Keratinocyte (primary cell): ENCODE results near the gene CTNNBL1. TPM values are rescaled to one million over a fixed set of nuclear protein-coding genes. Genes with fewer than 3 reads are reported as not detected.

Experiments used
- DNase-seq: peaks from one replicate; pipeline ENCODE4 v3.0.0-alpha.2; 2011; ENCODE audit warnings: low read depth, missing footprints, low spot score
- FAIRE-seq: peaks from 2 replicates; lab custom pipeline; 2011; peaks lifted over from hg19 to GRCh38; lab: Jason Lieb, UNC
- H2AFZ ChIP-seq: 2 replicates; pipeline ENCODE4 v1.6.0; 2012; ENCODE audit warnings: low read length, control low read depth, inconsistent platforms; ENCODE audit not compliant: control insufficient read depth
- H3K27ac ChIP-seq: 2 replicates; pipeline ENCODE4 v1.5.1; 2011; ENCODE audit warnings: low read length; ENCODE audit not compliant: control insufficient read depth, insufficient read depth
- H3K27me3 ChIP-seq: 3 replicates; pipeline ENCODE4 v1.6.0; 2011; ENCODE audit warnings: low read length; ENCODE audit not compliant: control insufficient read depth, insufficient read depth; ENCODE audit errors: extremely low read depth
- H3K36me3 ChIP-seq, 2 experiments: 2 replicates in 1 of 2; 3 replicates in 1 of 2; pipeline ENCODE4 v1.5.1; 2011; ENCODE audit warnings: low read length in 2 of 2, mild to moderate bottlenecking in 1 of 2; ENCODE audit not compliant: control insufficient read depth in 2 of 2, insufficient read depth in 2 of 2; ENCODE audit errors: extremely low read depth in 1 of 2
- H3K4me1 ChIP-seq: 3 replicates; pipeline ENCODE4 v1.5.1; 2011; ENCODE audit warnings: low read length; ENCODE audit not compliant: control insufficient read depth, insufficient read depth; ENCODE audit errors: extremely low read depth
- H3K4me2 ChIP-seq: 3 replicates; pipeline ENCODE4 v1.6.0; 2011; ENCODE audit warnings: low read depth, low read length; ENCODE audit not compliant: control insufficient read depth, insufficient read depth; ENCODE audit errors: extremely low read depth
- H3K4me3 ChIP-seq, 3 experiments: fragments of 200-600 bp in 1 of 3; sonication (generic) in 1 of 3; 2 replicates in 2 of 3; 3 replicates in 1 of 3; pipeline ENCODE4 v1.5.1; 2011 to 2016; ENCODE audit warnings: low read length in 3 of 3, mild to moderate bottlenecking in 3 of 3, control low read depth in 2 of 3, inconsistent platforms in 1 of 3, low read depth in 1 of 3, mixed read lengths in 1 of 3, mixed run types in 1 of 3, moderate library complexity in 1 of 3; ENCODE audit not compliant: control insufficient read depth in 2 of 3, insufficient read depth in 2 of 3; ENCODE audit errors: extremely low read depth in 1 of 3
- H3K79me2 ChIP-seq: 2 replicates; pipeline ENCODE4 v1.6.0; 2012; ENCODE audit warnings: low read length; ENCODE audit not compliant: control insufficient read depth, insufficient read depth
- H3K9ac ChIP-seq: 3 replicates; pipeline ENCODE4 v1.6.0; 2011; ENCODE audit warnings: low read length; ENCODE audit not compliant: control insufficient read depth, insufficient read depth; ENCODE audit errors: extremely low read depth
- H3K9me1 ChIP-seq: 3 replicates; pipeline ENCODE4 v1.6.0; 2011; ENCODE audit warnings: low read length; ENCODE audit not compliant: control insufficient read depth, insufficient read depth; ENCODE audit errors: extremely low read depth
- H3K9me3 ChIP-seq: 2 replicates; pipeline ENCODE4 v1.5.1; 2012; ENCODE audit warnings: low read depth, low read length; ENCODE audit not compliant: control insufficient read depth
- H4K20me1 ChIP-seq: 3 replicates; pipeline ENCODE4 v1.6.0; 2011; ENCODE audit warnings: low read length; ENCODE audit not compliant: control insufficient read depth, insufficient read depth; ENCODE audit errors: extremely low read depth
- EZH2 ChIP-seq: IDR thresholded peaks from one replicate; pipeline ENCODE4 v1.6.1; 2012; ENCODE audit warnings: inconsistent platforms, mild to moderate bottlenecking, low read length, moderate library complexity
- dilution Hi-C: fragments of 300-500 bp; cut with MboI; formaldehyde crosslinking; loops from one replicate; pipeline ENCODE4 v1.7.0; 2020; ENCODE audit warnings: low sequenced_read_pairs; ENCODE audit not compliant: extremely low pct_ligation_motif_present
- polyA plus RNA-seq, 5 experiments: library from polyadenylated mRNA; depleted of rRNA in 3 of 5; stranded (reverse) in 3 of 5; stranded (forward) in 1 of 5; unstranded in 1 of 5; fragments of >200 nt; gene quantifications; 1 replicate in 1 of 5; 2 replicates in 3 of 5; 3 replicates in 1 of 5; pipeline versions ENCODE4 v1.2.1 to v1.2.3, GENCODE V29; 2011 to 2012; ENCODE audit warnings: missing spikeins in 2 of 5, low read depth in 1 of 5, low replicate concordance in 1 of 5
- TF ChIP-seq, protein P1 (sequence below), 3 experiments: IDR thresholded peaks in 1 of 3; conservative IDR thresholded peaks in 1 of 3; optimal IDR thresholded peaks in 1 of 3; 2 replicates in 2 of 3; 3 replicates in 1 of 3; pipeline versions ENCODE3 to v1.5.1; 2011; ENCODE audit warnings: low read length in 3 of 3, mild to moderate bottlenecking in 3 of 3, moderate library complexity in 2 of 3, control low read depth in 1 of 3, inconsistent platforms in 1 of 3; ENCODE audit not compliant: insufficient read depth in 2 of 3; ENCODE audit errors: extremely low read depth in 1 of 3

The CTNNBL1 gene
- polyA plus RNA-seq, 1 donor (not counting 4 experiments of a cell fraction or from before 2014, with no cell fraction given) = 37.0 TPM

DNA sequence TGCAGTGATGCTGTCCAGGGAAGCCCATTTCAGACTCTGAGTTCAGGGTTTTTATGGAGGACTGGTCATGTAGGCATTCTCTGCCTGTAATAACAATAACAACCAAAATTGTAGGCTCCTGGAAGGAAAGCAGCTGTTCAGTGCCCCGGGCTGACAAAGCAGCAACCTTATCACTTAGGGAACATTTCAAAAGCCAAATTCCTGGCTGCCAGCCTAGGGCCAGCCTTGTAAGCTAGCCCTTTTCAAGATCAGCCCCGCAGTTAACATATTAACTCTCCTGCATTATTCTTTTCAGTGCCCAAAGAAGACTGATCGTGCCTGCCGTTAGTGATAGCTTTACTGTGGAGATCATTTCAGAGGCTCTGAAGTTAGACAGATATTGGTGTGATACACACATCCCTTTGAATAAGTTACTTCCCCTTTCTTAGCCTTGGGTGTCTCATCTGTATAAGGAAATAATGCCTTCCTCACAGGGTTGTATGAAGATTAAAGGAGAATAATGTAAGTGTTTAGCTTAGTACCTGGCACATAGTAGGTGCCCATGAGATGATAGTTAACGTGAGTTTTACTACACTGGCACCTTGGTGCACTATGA lies 44.1 kb downstream of the CTNNBL1 start:
- dilution Hi-C loops = no loop called here

DNA sequence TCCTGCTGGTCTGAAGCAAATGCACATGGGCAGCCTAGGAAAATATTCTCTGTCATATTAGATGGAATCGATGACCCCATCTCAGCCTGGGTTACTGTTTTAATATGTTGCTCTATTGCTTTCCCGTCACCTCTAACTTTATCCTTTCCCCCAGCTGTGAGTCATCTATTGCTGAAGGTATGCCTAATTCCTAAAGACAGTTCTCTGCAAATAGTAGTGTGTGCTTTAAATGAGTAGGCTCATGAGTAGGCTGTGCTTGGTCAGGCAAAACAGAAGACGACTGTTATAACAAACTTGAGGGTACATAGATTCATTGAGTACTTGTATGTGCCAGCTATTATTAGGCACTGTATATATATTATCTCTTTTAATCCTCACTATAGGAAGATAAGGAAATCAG lies 47.2 kb downstream of the CTNNBL1 start:
- TF ChIP-seq EZH2 = no peak
- TF ChIP-seq, protein P1, sequence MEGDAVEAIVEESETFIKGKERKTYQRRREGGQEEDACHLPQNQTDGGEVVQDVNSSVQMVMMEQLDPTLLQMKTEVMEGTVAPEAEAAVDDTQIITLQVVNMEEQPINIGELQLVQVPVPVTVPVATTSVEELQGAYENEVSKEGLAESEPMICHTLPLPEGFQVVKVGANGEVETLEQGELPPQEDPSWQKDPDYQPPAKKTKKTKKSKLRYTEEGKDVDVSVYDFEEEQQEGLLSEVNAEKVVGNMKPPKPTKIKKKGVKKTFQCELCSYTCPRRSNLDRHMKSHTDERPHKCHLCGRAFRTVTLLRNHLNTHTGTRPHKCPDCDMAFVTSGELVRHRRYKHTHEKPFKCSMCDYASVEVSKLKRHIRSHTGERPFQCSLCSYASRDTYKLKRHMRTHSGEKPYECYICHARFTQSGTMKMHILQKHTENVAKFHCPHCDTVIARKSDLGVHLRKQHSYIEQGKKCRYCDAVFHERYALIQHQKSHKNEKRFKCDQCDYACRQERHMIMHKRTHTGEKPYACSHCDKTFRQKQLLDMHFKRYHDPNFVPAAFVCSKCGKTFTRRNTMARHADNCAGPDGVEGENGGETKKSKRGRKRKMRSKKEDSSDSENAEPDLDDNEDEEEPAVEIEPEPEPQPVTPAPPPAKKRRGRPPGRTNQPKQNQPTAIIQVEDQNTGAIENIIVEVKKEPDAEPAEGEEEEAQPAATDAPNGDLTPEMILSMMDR (optimal IDR thresholded peaks at IDR 0.05 in 1 of 3, IDR thresholded peaks at IDR 0.05 in 1 of 3, conservative IDR thresholded peaks at IDR 0.05 in 1 of 3; ENCODE audit: extremely low read depth in 1 of 3, insufficient read depth in 2 of 3, low read length in 3 of 3) = no peak
- no peak for FAIRE-seq
- Histone ChIP-seq H3K36me3 (peaks cover 3 to 7% of the 10 kb centered on the region in 2 experiments), H3K27me3 (no peaks in the 10 kb centered on the region), H3K4me3 (no peak overlapping the region), H3K4me2 (no peak overlapping the region), H3K27ac (no peak overlapping the region), H2AFZ (no peak overlapping the region), H3K9ac (no peak overlapping the region), H3K9me3 (no peaks in the 10 kb centered on the region), H3K9me1 (no peaks in the 10 kb centered on the region), H3K4me1 (no peaks in the 10 kb centered on the region), H4K20me1 (no peaks in the 10 kb centered on the region), H3K79me2 (no peaks in the 10 kb centered on the region)
- no peak for DNase-seq
- dilution Hi-C loops = no loop called here

More for the DNA sequence above, 44.1 kb downstream of the CTNNBL1 start:
- Histone ChIP-seq H3K9me1 (no peaks in the 10 kb centered on the region), H4K20me1 (no peaks in the 10 kb centered on the region), H3K9me3 (no peaks in the 10 kb centered on the region), H3K4me2 (no peak overlapping the region), H3K4me3 (no peak overlapping the region), H3K27me3 (no peaks in the 10 kb centered on the region), H3K27ac (no peak overlapping the region), H3K36me3 (peaks cover 4 to 13% of the 10 kb centered on the region in 2 experiments), H2AFZ (no peak overlapping the region), H3K9ac (no peak overlapping the region), H3K4me1 (no peaks in the 10 kb centered on the region), H3K79me2 (no peaks in the 10 kb centered on the region)
- no peak for DNase-seq
- FAIRE-seq = no peak
- TF ChIP-seq, protein P1 (optimal IDR thresholded peaks at IDR 0.05 in 1 of 3, IDR thresholded peaks at IDR 0.05 in 1 of 3, conservative IDR thresholded peaks at IDR 0.05 in 1 of 3; ENCODE audit: extremely low read depth in 1 of 3, insufficient read depth in 2 of 3, low read length in 3 of 3) = no peak
- TF ChIP-seq EZH2 = no peak
